Astrocyte (in vitro differentiated cells and primary cell): ENCODE results near the gene ABCB8. TPM values are rescaled to one million over a fixed set of nuclear protein-coding genes. Genes with fewer than 3 reads are reported as not detected.
A peak's percentile ranks its signal among the peaks of the same experiment; 100 is the strongest.

ENCODE experiments used
- DNase-seq: peaks from one replicate; pipeline ENCODE4 v3.0.0-alpha.2; 2010; ENCODE audit warnings: low read depth
- FAIRE-seq: peaks from 2 replicates; lab custom pipeline; 2011; peaks lifted over from hg19 to GRCh38; lab: Jason Lieb, UNC
- H2AFZ ChIP-seq: 2 replicates; pipeline ENCODE4 v1.6.0; 2012; ENCODE audit warnings: low read depth, low read length, inconsistent platforms
- H3K27ac ChIP-seq: 2 replicates; pipeline ENCODE4 v1.5.1; 2011; ENCODE audit warnings: low read depth, low read length, inconsistent platforms
- H3K27me3 ChIP-seq: 2 replicates; pipeline ENCODE4 v1.6.0; 2011; ENCODE audit warnings: low read length, inconsistent platforms; ENCODE audit not compliant: insufficient read depth
- H3K36me3 ChIP-seq: 2 replicates; pipeline ENCODE4 v1.5.1; 2011; ENCODE audit warnings: low read length, inconsistent platforms; ENCODE audit not compliant: insufficient read depth
- H3K4me1 ChIP-seq: 2 replicates; pipeline ENCODE4 v1.5.1; 2011; ENCODE audit warnings: low read length, inconsistent platforms; ENCODE audit not compliant: insufficient read depth
- H3K4me2 ChIP-seq: 2 replicates; pipeline ENCODE4 v1.6.0; 2012; ENCODE audit warnings: low read length, inconsistent platforms
- H3K4me3 ChIP-seq: 2 replicates; pipeline ENCODE4 v1.5.1; 2011; ENCODE audit warnings: low read depth, mild to moderate bottlenecking, low read length, inconsistent platforms; ENCODE audit not compliant: insufficient read depth
- H3K79me2 ChIP-seq: 2 replicates; pipeline ENCODE4 v1.6.0; 2012; ENCODE audit warnings: mild to moderate bottlenecking, low read length, inconsistent platforms; ENCODE audit not compliant: insufficient read depth
- H3K9ac ChIP-seq: 2 replicates; pipeline ENCODE4 v1.6.0; 2012; ENCODE audit warnings: mild to moderate bottlenecking, low read length, inconsistent platforms
- H3K9me3 ChIP-seq: 2 replicates; pipeline ENCODE4 v1.5.1; 2012; ENCODE audit warnings: low read depth, mild to moderate bottlenecking, low read length, inconsistent platforms; ENCODE audit not compliant: insufficient read depth
- H4K20me1 ChIP-seq: 2 replicates; pipeline ENCODE4 v1.6.0; 2012; ENCODE audit warnings: low read length, inconsistent platforms; ENCODE audit not compliant: insufficient read depth
- H3K27ac Mint-ChIP-seq: one replicate; pipeline ENCODE4 v1.8.0; 2021; ENCODE audit warnings: mild to moderate bottlenecking, mixed read lengths; ENCODE audit not compliant: unreplicated experiment
- H3K27me3 Mint-ChIP-seq: one replicate; pipeline ENCODE4 v1.8.0; 2021; ENCODE audit warnings: low read depth, mixed read lengths; ENCODE audit not compliant: unreplicated experiment
- H3K36me3 Mint-ChIP-seq: one replicate; pipeline ENCODE4 v1.8.0; 2021; ENCODE audit warnings: low read depth, mixed read lengths; ENCODE audit not compliant: unreplicated experiment
- H3K4me1 Mint-ChIP-seq: one replicate; pipeline ENCODE4 v1.8.0; 2021; ENCODE audit warnings: low read depth, mixed read lengths; ENCODE audit not compliant: unreplicated experiment
- H3K4me3 Mint-ChIP-seq: one replicate; pipeline ENCODE4 v1.8.0; 2021; ENCODE audit warnings: mild to moderate bottlenecking, moderate library complexity, mixed read lengths; ENCODE audit not compliant: unreplicated experiment
- H3K9me3 Mint-ChIP-seq: one replicate; pipeline ENCODE4 v1.8.0; 2021; ENCODE audit warnings: mild to moderate bottlenecking, mixed read lengths; ENCODE audit not compliant: unreplicated experiment
- CTCF ChIP-seq: IDR thresholded peaks from 2 replicates; pipeline ENCODE4 v1.5.1; 2011; ENCODE audit warnings: low read depth, mild to moderate bottlenecking, inconsistent platforms, low read length, moderate library complexity; ENCODE audit not compliant: insufficient read depth
- EZH2 ChIP-seq: IDR thresholded peaks from 2 replicates; pipeline ENCODE4 v1.6.1; 2012; ENCODE audit warnings: mild to moderate bottlenecking, low read length, inconsistent platforms; ENCODE audit not compliant: insufficient read depth
- total RNA-seq: library from RNA; stranded (reverse); gene quantifications from 2 replicates; pipeline ENCODE4 v1.2.1, GENCODE V29; 2021

ABCB8 gene
- total RNA-seq, 1 donor from 2014 or later: 53.3 TPM

- H3K27ac Mint-ChIP-seq: peak within 1 kb of the TSS; percentile 70
- peak; percentile 75 for DNase-seq
- peak within 1 kb of the TSS; percentile 99 for H3K4me2 ChIP-seq
- no peaks in the 10 kb centered on the region for H3K27me3 ChIP-seq
- no peak for TF ChIP-seq EZH2
- no peak for TF ChIP-seq CTCF
- peak within 1 kb of the TSS; percentile 59 for H3K27ac ChIP-seq
- H3K4me1 Mint-ChIP-seq: peaks cover 33% of the 10 kb centered on the region
- no peaks in the 10 kb centered on the region for H3K9me3 Mint-ChIP-seq
- H3K4me1 ChIP-seq: peaks cover 50% of the 10 kb centered on the region
- no peaks in the 10 kb centered on the region for H3K36me3 ChIP-seq
- FAIRE-seq: no peak
- H3K9ac ChIP-seq: peak within 1 kb of the TSS; percentile 82
- peak within 1 kb of the TSS; percentile 83 for H3K4me3 ChIP-seq
- H3K27me3 Mint-ChIP-seq: no peaks in the 10 kb centered on the region
- H2AFZ ChIP-seq: peak within 1 kb of the TSS; percentile 89
- peaks cover 3% of the 10 kb centered on the region for H3K36me3 Mint-ChIP-seq
- H4K20me1 ChIP-seq: peaks cover 38% of the 10 kb centered on the region
- no peaks in the 10 kb centered on the region for H3K9me3 ChIP-seq
- H3K4me3 Mint-ChIP-seq: peak within 1 kb of the TSS; percentile 92
- H3K79me2 ChIP-seq: peaks cover 55% of the 10 kb centered on the region
Measured at GRCh38 chr7:151085691-151086620, 57.7 kb downstream of the ABCB8 start, which contains the start of gene AGAP3. Gene AGAP3, plus strand, starts transcription at chr7:151086475. Its CDS starts 267 bp downstream, at chr7:151086742.

- Mint-ChIP-seq H3K27me3 (no peaks in the 10 kb centered on the region), H3K36me3 (peaks cover 3% of the 10 kb centered on the region), H3K27ac (peak overlapping the region; percentile 53), H3K4me3 (peak overlapping the region; percentile 92), H3K4me1 (peaks cover 37% of the 10 kb centered on the region), H3K9me3 (no peaks in the 10 kb centered on the region)
- Histone ChIP-seq H3K4me3 (peak overlapping the region; percentile 83), H3K36me3 (no peaks in the 10 kb centered on the region), H3K9me3 (no peaks in the 10 kb centered on the region), H2AFZ (peak overlapping the region; percentile 63), H3K79me2 (peaks cover 61% of the 10 kb centered on the region), H4K20me1 (peaks cover 47% of the 10 kb centered on the region), H3K4me1 (peaks cover 42% of the 10 kb centered on the region), H3K27ac (peak overlapping the region; percentile 59), H3K27me3 (no peaks in the 10 kb centered on the region), H3K9ac (peak overlapping the region; percentile 82), H3K4me2 (peak overlapping the region; percentile 99)
- DNase-seq (no peak), FAIRE-seq (no peak)
- TF ChIP-seq CTCF: no peak
- no peak for TF ChIP-seq EZH2
Measured at GRCh38 chr7:151086802-151087244, 58.6 kb downstream of the ABCB8 start.
